Left renal pelvis (tissue), 4 donors: ENCODE results near the gene HSPA12B. TPM values are rescaled to one million over a fixed set of nuclear protein-coding genes. Genes with fewer than 3 reads are reported as not detected.

Source experiments
- DNase-seq, 4 donors: peaks; one replicate each; pipeline ENCODE4 v3.0.0-alpha.2; 2013; ENCODE audit warnings: low read depth in 4 of 4, low spot score in 3 of 4
- polyA plus RNA-seq, 4 donors: library from polyadenylated mRNA; unstranded; fragments of 120-200 nt; gene quantifications; one replicate each; pipeline ENCODE4 v1.2.1, GENCODE V29; 2013; ENCODE audit not compliant: insufficient read length in 4 of 4

The HSPA12B gene
- 10 to 100 TPM; 13.5 to 37.2 (median 15.2) TPM for polyA plus RNA-seq

DNA sequence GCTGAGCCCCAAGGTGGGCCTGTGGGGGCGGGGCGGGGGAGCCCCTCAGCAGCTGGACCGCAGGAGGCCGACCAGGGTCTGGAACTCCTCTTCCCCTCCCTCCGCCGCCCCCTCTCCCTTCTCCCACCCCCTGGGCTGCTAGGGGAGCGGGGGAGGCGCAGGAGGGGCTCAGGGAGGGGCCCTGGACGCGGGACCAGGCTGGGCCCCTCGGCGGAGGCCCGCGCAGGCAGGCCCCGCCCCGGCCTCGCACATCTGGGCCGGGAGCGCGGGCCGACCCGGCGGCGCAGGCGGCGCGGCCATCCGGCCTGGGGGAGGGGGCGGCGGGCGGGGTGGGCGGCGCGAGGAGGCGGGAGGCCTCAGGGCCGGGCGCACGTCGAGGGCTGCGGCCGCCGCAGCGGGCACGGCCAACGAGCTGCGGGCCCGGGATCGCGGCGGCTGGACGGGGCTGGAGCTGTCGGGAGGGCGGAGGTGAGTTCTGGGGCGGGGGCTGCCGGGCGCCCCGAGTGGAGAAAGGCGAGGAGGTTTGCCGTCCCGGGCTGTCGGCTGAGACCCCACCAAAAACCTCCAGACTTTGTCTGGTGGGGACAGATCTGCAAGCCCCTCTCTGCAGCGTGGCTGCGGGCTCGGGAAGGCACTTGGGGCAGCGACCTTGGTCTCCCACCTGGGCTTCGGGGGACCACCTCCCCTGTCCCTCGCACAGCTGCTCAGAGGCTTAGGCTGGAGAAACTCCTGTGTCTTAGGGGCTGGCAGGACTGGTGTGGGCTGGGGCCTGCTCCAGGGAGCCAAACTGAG, at the start of gene HSPA12B:
Gene HSPA12B, plus strand, starts transcription at position 359 of the 792 bp plus-strand sequence. CDS start 5,990 bp downstream, outside the sequence.
- peak in 1 of 4 donors; percentile 49 for DNase-seq

GRCh38 chr20:3685341-3685740, 47.1 kb upstream of the HSPA12B start:
- DNase-seq = no peak

GRCh38 chr20:3686421-3686820, 46.1 kb upstream of the HSPA12B start:
- DNase-seq = no peak

- peak; percentile 67 to 83 (median 75) for DNase-seq
These were observed 45.6 kb upstream of the HSPA12B start for GRCh38 chr20:3686867-3687321.

- DNase-seq = no peak
These were observed 44.8 kb upstream of the HSPA12B start for GRCh38 chr20:3687655-3688054.

DNA sequence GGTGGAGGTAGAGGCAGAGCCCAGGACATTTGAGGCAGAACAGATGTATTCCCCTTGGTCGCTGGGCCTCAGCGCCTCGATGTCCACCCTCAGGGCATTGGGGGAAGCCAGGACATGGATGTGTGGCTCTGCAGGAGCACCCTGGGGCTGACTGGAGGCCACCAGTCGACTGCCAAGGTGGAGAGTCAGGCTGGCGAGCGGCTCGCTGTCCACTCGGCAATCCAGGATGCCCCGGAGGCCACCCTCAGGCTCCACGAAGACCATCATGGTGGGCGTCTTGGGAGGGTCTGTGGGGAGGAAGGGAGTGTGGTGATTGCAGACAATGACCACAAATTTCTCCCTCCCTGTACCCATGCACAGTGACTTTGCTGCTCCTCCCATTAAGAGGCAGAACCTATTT, 42.5 kb upstream of the HSPA12B start:
- DNase-seq = no peak

GRCh38 chr20:3690413-3690812, 42.1 kb upstream of the HSPA12B start:
- no peak for DNase-seq

GRCh38 chr20:3691306-3691705, 41.2 kb upstream of the HSPA12B start:
- no peak for DNase-seq

DNA sequence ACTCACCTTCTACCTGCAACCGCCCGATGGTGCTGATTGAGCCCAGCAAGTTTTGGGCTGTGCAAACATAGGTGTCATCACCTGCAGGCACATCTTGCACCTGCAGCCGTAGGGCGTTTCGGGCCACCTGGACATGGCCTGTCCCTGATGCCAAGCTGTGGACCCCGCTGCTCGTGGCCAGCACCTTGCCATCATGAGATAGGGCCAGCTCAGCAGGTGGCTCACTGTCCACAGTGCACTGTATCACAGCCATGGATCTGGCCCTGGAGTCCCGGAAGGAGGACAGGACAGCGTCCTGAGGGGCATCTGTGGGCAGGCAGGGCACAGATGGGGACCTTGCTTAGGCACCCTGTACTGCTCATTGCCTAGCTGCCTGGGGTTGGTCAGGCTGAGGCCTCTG, 40.6 kb upstream of the HSPA12B start:
- DNase-seq = no peak

DNA sequence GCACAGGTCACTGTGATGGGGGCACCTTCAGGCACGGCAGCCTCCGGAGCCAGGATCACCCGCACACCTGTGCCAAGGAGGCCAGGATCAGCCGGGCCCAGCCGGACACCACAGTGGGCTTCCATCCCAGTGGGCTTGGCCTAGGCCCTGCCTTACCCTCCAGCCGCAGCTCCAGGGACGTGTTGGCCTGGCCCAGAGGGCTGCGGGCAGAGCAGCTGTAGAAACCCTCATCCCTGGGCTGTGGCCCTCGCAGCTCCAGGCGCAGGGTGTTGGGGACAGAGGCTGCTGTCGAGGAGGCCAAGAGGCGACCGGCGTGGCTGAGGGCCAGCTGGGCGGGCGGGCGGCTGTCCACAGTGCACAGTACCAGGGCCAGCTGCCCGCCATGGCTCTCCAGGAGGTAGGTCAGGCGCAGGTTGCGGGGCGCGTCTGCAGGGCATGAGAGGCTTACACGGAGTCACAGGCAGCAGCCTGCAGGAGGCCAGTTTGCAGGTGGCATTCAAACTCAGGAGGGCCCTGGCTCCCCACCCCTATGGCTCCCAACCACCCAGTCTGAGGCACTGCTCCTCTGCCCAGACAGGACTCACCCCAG, 39.7 kb upstream of the HSPA12B start:
- no peak for DNase-seq

DNA sequence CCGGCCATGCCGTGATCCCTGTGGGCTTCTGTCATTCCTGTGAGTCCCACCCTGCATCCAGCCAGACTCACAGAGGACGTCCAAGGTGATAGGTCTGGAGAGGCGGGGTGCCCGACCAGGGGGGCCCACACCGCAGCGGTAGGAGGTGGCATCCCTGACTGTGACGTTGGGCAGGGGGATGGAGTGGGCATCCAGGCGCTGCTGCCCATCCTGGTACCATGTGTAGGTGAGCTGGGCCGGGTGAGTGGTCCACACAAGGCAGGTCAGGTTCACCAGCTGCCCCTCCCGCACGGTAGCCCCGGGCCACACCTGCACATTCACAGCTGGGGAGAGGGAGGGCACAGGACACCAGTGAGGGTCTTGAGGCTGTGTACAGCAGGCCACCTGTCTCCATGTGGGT, 39.1 kb upstream of the HSPA12B start:
- DNase-seq = no peak

DNA sequence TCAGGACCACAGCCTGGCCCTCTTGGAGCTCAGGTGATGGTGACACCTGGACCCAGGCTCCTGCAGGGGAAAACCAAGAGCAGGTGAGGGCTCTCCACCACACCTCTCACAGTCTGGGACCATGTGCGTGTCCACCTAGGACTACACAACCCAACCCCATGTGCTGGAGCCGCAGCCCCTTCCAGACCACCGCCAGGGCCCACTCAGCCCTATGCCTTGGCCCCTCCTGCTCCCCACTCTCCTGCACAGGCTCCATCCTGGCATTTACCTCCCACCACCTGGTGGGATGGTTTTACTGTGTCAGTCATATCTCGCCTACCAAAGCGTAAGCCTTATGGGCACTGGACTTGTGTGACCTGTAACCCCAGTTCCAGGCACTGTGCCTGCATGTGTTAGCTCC, 37.6 kb upstream of the HSPA12B start:
- DNase-seq = no peak

- no peak for DNase-seq
These were observed 36.3 kb upstream of the HSPA12B start for GRCh38 chr20:3696200-3696599.

GRCh38 chr20:3696745-3697587, 35.5 kb upstream of the HSPA12B start:
- DNase-seq = no peak

DNA sequence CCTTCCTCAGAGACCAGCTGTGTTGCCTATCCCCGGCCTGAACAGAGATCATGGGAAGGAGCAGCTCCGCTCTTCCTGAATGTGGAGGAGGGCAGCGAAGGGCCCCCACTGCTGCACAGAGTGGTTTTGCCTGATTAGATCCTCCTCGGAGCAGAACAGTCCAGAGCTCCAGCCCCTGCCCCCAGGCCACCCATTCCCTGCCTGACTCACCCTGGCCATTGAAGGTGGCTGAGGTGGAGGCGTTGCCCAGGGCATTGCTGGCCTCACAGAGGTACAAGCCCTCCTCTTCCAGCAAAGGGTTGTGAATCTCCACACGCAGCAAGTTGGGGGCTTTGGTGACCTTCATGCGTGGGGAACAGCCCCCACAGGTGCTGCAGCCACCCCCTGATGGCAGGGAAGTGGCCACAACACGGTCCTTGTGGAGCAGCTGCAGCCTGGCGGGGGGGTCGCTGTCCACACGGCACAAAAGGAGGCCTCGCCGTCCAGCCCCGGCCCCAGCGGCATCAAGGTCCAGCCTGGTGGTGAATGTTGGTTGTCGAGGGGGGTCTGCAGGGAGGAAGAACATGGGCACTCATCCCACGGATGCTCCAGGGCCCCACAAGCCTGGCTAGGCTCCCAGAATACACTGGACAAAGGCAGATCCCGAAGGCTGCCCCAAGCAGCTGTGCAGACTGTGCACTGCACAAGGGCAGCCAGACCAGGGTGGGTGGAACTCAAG, 34.7 kb upstream of the HSPA12B start:
- DNase-seq = no peak

- no peak for DNase-seq
These were observed 33.9 kb upstream of the HSPA12B start for GRCh38 chr20:3698591-3699001.

DNA sequence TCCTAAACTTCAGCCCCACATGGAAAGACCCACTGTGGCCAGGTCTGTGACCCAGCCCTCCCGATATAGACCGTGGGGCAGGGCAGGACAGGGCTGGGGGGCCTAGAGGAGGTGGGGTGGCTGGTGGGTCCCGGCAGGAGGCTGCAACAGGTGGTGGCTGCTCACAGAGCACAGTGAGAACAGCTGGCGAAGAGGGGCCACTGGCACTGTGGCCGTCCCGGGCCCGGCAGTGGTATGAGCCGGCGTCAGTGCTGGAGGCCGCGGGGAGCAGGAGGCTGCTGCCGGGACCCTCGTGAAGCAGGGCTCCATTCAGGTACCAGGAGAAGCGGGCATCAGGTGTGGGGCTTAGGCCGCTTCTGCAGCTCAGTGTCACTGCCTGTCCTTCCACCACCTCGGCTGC, 33.4 kb upstream of the HSPA12B start:
- no peak for DNase-seq

DNA sequence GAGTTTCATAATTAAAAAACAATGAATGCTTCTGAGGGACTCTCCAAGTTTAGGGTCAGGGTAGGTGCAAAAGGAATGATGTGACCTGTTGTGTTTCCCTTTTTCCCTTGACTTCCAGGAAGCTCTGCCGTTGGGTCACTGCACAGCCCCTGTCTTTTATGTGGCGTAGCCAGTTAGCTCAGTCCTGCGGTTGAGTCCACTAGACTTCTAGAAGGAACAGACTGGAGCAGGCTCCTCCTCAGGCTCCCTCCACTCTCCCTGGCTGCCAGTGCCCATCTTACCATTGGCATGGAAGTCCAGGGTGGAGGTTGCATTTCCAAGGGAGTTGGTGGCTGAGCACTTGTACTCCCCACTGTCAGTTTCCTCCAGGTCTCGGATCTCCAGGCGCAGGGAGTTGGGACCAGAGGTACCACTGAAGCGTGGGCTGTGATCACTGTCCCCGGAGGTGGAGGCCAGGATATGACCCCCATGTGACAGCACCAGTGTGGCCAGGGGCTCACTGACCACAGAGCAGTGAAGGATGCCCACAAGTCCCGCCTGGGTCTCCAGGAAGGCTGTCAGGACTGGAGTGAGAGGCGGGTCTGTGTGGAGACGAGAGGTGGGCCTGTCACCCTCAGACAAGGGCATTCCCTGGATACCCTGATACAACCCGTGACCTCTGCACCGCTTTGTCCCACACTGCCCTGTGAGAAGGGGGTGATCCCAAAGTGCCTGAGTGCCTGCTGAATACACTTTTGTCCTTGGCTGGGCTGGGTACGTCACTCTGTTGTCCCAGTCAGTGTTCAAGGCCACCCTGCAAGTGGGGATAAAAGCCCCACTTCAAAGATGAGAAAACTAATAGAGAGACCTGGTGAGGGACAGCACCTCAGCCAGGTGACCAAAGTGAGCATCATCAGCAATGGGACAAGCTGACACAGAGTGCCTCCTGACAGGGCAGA, 31.2 kb upstream of the HSPA12B start:
- no peak for DNase-seq

- no peak for DNase-seq
These were observed 29.7 kb upstream of the HSPA12B start for GRCh38 chr20:3702611-3703391.
